ENCODE data around the gene MRE11.
"Not testable (repeated sequence)": the region's sequence is repeated elsewhere in the genome, so short reads cannot be mapped to it uniquely, and the experiment has no call there.

Gene MRE11

GRCh38 chr11:94493281-94494125, at the start of gene MRE11, which contains the start of gene ANKRD49:
Gene MRE11 (minus strand): TSS chr11:94493844. CDS start chr11:94492801, 1,043 bp downstream.
Gene ANKRD49 (plus strand): TSS chr11:94493984. CDS start chr11:94496694, 2,710 bp downstream.
- peak; percentile 98 for DNase-seq

GRCh38 chr11:94539420-94539819, 45.8 kb upstream of the MRE11 start:
- DNase-seq, result no peak

- DNase-seq, result no peak
Measured at GRCh38 chr11:94537031-94537600, 43.5 kb upstream of the MRE11 start.

GRCh38 chr11:94536386-94536785, 42.7 kb upstream of the MRE11 start:
- DNase-seq, result no peak

- DNase-seq, result no peak
Measured at GRCh38 chr11:94533696-94534630, 40.3 kb upstream of the MRE11 start.

GRCh38 chr11:94533206-94533605, 39.6 kb upstream of the MRE11 start:
- DNase-seq, result no peak

GRCh38 chr11:94532211-94532610, 38.6 kb upstream of the MRE11 start:
- no peak for DNase-seq

GRCh38 chr11:94528551-94528950, 34.9 kb upstream of the MRE11 start:
- no peak for DNase-seq

GRCh38 chr11:94526645-94527438, 33.2 kb upstream of the MRE11 start:
- DNase-seq, result no peak

- DNase-seq, result no peak
Measured at GRCh38 chr11:94525546-94526324, 32.1 kb upstream of the MRE11 start.

GRCh38 chr11:94524341-94524740, 30.7 kb upstream of the MRE11 start:
- no peak for DNase-seq

GRCh38 chr11:94521684-94522083, 28.0 kb upstream of the MRE11 start:
- DNase-seq, result no peak

GRCh38 chr11:94519478-94520084, 25.9 kb upstream of the MRE11 start:
- peak; percentile 22 for DNase-seq

GRCh38 chr11:94518300-94518699, 24.7 kb upstream of the MRE11 start:
- DNase-seq, result no peak

- no peak for DNase-seq
Measured at GRCh38 chr11:94516725-94517124, 23.1 kb upstream of the MRE11 start.

- DNase-seq, result no peak
Measured at GRCh38 chr11:94515398-94515797, 21.8 kb upstream of the MRE11 start.

- DNase-seq, result peak; percentile 18
Measured at GRCh38 chr11:94513091-94513490, 19.4 kb upstream of the MRE11 start.

- no peak for DNase-seq
Measured at GRCh38 chr11:94511932-94512781, 18.5 kb upstream of the MRE11 start, which contains the start of gene C11orf97. Gene C11orf97 (plus strand): TSS chr11:94512461. CDS start chr11:94512529, 68 bp downstream.

GRCh38 chr11:94507485-94507884, 13.8 kb upstream of the MRE11 start:
- DNase-seq, result no peak

GRCh38 chr11:94506513-94506912, 12.9 kb upstream of the MRE11 start:
- DNase-seq, result not testable (repeated sequence)

All from NCI-H1048 (cell line).